Activated B cell treated with CpG ODN at 0.5 μM for 24 hours (primary cell): ENCODE measurements around the gene CFAP298. TPM values are rescaled to one million over a fixed set of nuclear protein-coding genes. Genes with fewer than 3 reads are reported as not detected.
"Not testable (repeated sequence)": the region's sequence is repeated elsewhere in the genome, so short reads cannot be mapped to it uniquely, and the experiment has no call there.

Experiments
- ATAC-seq: fragments of 200-7000 bp; cut with Tn5 transposase; one replicate; pipeline ENCODE4 v1.10.0; 2021; ENCODE audit warnings: low read depth, mild to moderate bottlenecking, moderate library complexity
- CTCF ChIA-PET: fragments of 350-600 bp; sonication (Branson Sonifier 250); formaldehyde crosslinking; loops from one replicate; lab custom pipeline; 2021; ENCODE audit warnings: antibody characterized with exemption; lab: Charles Lee
- POLR2A ChIA-PET: fragments of 350-600 bp; sonication (Branson Sonifier 250); formaldehyde crosslinking; loops from one replicate; lab custom pipeline; 2021; ENCODE audit warnings: antibody characterized with exemption; lab: Charles Lee
- DNase-seq: peaks from one replicate; pipeline ENCODE4 v3.0.0; 2022
- H3K27ac Mint-ChIP-seq: one replicate; pipeline ENCODE4 v1.8.0; 2020; ENCODE audit warnings: mixed read lengths
- H3K27me3 Mint-ChIP-seq: one replicate; pipeline ENCODE4 v1.8.0; 2021; ENCODE audit warnings: mixed read lengths
- H3K36me3 Mint-ChIP-seq: one replicate; pipeline ENCODE4 v1.8.0; 2021; ENCODE audit warnings: low read depth, mixed read lengths
- H3K4me1 Mint-ChIP-seq: one replicate; pipeline ENCODE4 v1.8.0; 2021; ENCODE audit warnings: mixed read lengths
- H3K4me3 Mint-ChIP-seq: one replicate; pipeline ENCODE4 v1.8.0; 2020; ENCODE audit warnings: mild to moderate bottlenecking, mixed read lengths
- H3K9me3 Mint-ChIP-seq: one replicate; pipeline ENCODE4 v1.8.0; 2020; ENCODE audit warnings: mixed read lengths
- CTCF ChIP-seq: fragments of 200-600 bp; IDR thresholded peaks from one replicate; pipeline ENCODE4 v1.8.0; 2022; ENCODE audit warnings: antibody characterized with exemption, mild to moderate bottlenecking
- intact Hi-C: fragments of 100-400 bp; cut with micrococcal nuclease; formaldehyde crosslinking; loops from one replicate; pipeline ENCODE4 v1.15.1; 2024
- total RNA-seq: library from RNA; stranded (reverse); gene quantifications from 2 replicates; pipeline ENCODE4 v1.2.3, GENCODE V29; 2022

Gene CFAP298
- total RNA-seq, 1 donor from 2014 or later = 37.3 TPM

- CTCF ChIA-PET = no interaction called here
- intact Hi-C loops = loop anchor here (10.0 kb wide), 1 partner anchor 702 kb away; no protein-coding TSS in a partner anchor
- Mint-ChIP-seq H3K9me3 (peaks cover 8% of the 10 kb centered on the region), H3K4me3 (no peak overlapping the region), H3K27me3 (peaks cover 28% of the 10 kb centered on the region), H3K27ac (no peak overlapping the region), H3K4me1 (peaks cover 5% of the 10 kb centered on the region), H3K36me3 (no peaks in the 10 kb centered on the region)
- ATAC-seq = no peak
- POLR2A ChIA-PET = no interaction called here
- DNase-seq = no peak
- no peak for TF ChIP-seq CTCF
Measured at GRCh38 chr21:32566741-32567389, 45.3 kb downstream of the CFAP298 start.

- POLR2A ChIA-PET = no interaction called here
- no peaks in the 10 kb centered on the region for H3K36me3 Mint-ChIP-seq
- intact Hi-C loops = loop anchor here (10.0 kb wide), 1 partner anchor 701 kb away; no protein-coding TSS in a partner anchor
- H3K27ac Mint-ChIP-seq = no peak overlapping the region
- TF ChIP-seq CTCF = no peak
- peaks cover 26% of the 10 kb centered on the region for H3K27me3 Mint-ChIP-seq
- DNase-seq = no peak
- CTCF ChIA-PET = no interaction called here
- no peak for ATAC-seq
- peaks cover 5% of the 10 kb centered on the region for H3K4me1 Mint-ChIP-seq
- no peak overlapping the region for H3K4me3 Mint-ChIP-seq
- H3K9me3 Mint-ChIP-seq = peaks cover 8% of the 10 kb centered on the region
Measured at GRCh38 chr21:32565856-32566465, 46.2 kb downstream of the CFAP298 start.

- ChIA-PET CTCF (no interaction called here), POLR2A (no interaction called here)
- no peak overlapping the region for H3K27ac Mint-ChIP-seq
- DNase-seq (no peak), ATAC-seq (no peak)
- no peak for TF ChIP-seq CTCF
- intact Hi-C loops = loop anchor here (10.0 kb wide), 1 partner anchor 698 kb away; no protein-coding TSS in a partner anchor
- no peak overlapping the region for H3K4me3 Mint-ChIP-seq
- H3K27me3 Mint-ChIP-seq = peaks cover 18% of the 10 kb centered on the region
- H3K9me3 Mint-ChIP-seq = peaks cover 8% of the 10 kb centered on the region
- no peaks in the 10 kb centered on the region for H3K4me1 Mint-ChIP-seq
- no peaks in the 10 kb centered on the region for H3K36me3 Mint-ChIP-seq
Measured at GRCh38 chr21:32562915-32563314, 49.3 kb downstream of the CFAP298 start.

GRCh38 chr21:32562426-32562825, 49.8 kb downstream of the CFAP298 start:
- ChIA-PET CTCF (no interaction called here), POLR2A (no interaction called here)
- no peak overlapping the region for H3K4me3 Mint-ChIP-seq
- peaks cover 18% of the 10 kb centered on the region for H3K27me3 Mint-ChIP-seq
- H3K9me3 Mint-ChIP-seq = peaks cover 8% of the 10 kb centered on the region
- H3K4me1 Mint-ChIP-seq = no peaks in the 10 kb centered on the region
- ATAC-seq (no peak), DNase-seq (no peak)
- no peaks in the 10 kb centered on the region for H3K36me3 Mint-ChIP-seq
- no peak overlapping the region for H3K27ac Mint-ChIP-seq
- intact Hi-C loops = loop anchor here (10.0 kb wide), 1 partner anchor 698 kb away; no protein-coding TSS in a partner anchor
- TF ChIP-seq CTCF = no peak

- H3K9me3 Mint-ChIP-seq, H3K4me1 Mint-ChIP-seq, H3K36me3 Mint-ChIP-seq, POLR2A ChIA-PET, H3K27ac Mint-ChIP-seq, DNase-seq, CTCF ChIA-PET, ATAC-seq, H3K4me3 Mint-ChIP-seq: not testable (repeated sequence)
- H3K27me3 Mint-ChIP-seq = peaks cover 14% of the 10 kb centered on the region
- intact Hi-C loops = loop anchor here (10.0 kb wide), 1 partner anchor 697 kb away; no protein-coding TSS in a partner anchor
Measured at GRCh38 chr21:32561476-32561875, 50.7 kb downstream of the CFAP298 start.
